Sigmoid colon (tissue), 4 donors: ENCODE data around the gene ACD.

ENCODE experiments used
- CTCF ChIP-seq, 4 experiments: fragments of 450-650 bp in 3 of 4; fragments of 200-600 bp in 1 of 4; IDR thresholded peaks; one replicate each; pipeline ENCODE4 v1.5.1; 2016 to 2019; ENCODE audit warnings: antibody characterized with exemption in 4 of 4, mild to moderate bottlenecking in 3 of 4, moderate library complexity in 2 of 4
- EP300 ChIP-seq, 4 donors: sonication (generic); formaldehyde crosslinking; IDR thresholded peaks; one replicate each; pipeline ENCODE4 v1.6.1; 2017; ENCODE audit warnings: antibody characterized with exemption in 4 of 4
- POLR2A ChIP-seq, 2 donors: fragments of 450-650 bp; IDR thresholded peaks; one replicate each; pipeline ENCODE4 v1.6.1; 2016; ENCODE audit warnings: antibody characterized with exemption in 2 of 2, mild to moderate bottlenecking in 2 of 2, moderate library complexity in 2 of 2
- POLR2AphosphoS5 ChIP-seq, 4 donors: sonication (generic); formaldehyde crosslinking; IDR thresholded peaks; one replicate each; pipeline ENCODE4 v1.6.1; 2017; ENCODE audit warnings: antibody characterized with exemption in 4 of 4

GRCh38 chr16:67675579-67675935 lies 15.5 kb upstream of the ACD start:
- TF ChIP-seq CTCF (IDR thresholded peaks at IDR 0.05) (no peak), POLR2A (IDR thresholded peaks at IDR 0.05) (no peak), EP300 (IDR thresholded peaks at IDR 0.05) (no peak), POLR2AphosphoS5 (IDR thresholded peaks at IDR 0.05) (no peak)
